HG02840 (cell line): ENCODE data around the gene ACTL10.

ENCODE experiments used
- ATAC-seq: cut with Tn5 transposase; IDR thresholded peaks from one replicate; pipeline ENCODE4 v1.9.1; 2021; ENCODE audit warnings: mild to moderate bottlenecking, moderate library complexity, moderate number of reproducible peaks; ENCODE audit not compliant: unreplicated experiment, low FRiP score

The ACTL10 gene

GRCh38 chr20:33648396-33649004, 18.2 kb upstream of the ACTL10 start:
- ATAC-seq, result no peak

- no peak for ATAC-seq
Observed at GRCh38 chr20:33649201-33649681, 17.5 kb upstream of the ACTL10 start.

- ATAC-seq, result no peak
Observed at GRCh38 chr20:33650111-33650752, 16.5 kb upstream of the ACTL10 start.

GRCh38 chr20:33650753-33651561, 15.8 kb upstream of the ACTL10 start:
- no peak for ATAC-seq

- no peak for ATAC-seq
Observed at GRCh38 chr20:33651562-33652048, 15.1 kb upstream of the ACTL10 start.

- no peak for ATAC-seq
Observed at GRCh38 chr20:33653218-33653899, 13.4 kb upstream of the ACTL10 start.

GRCh38 chr20:33653900-33654596, 12.7 kb upstream of the ACTL10 start:
- no peak for ATAC-seq

GRCh38 chr20:33654680-33655161, 12.0 kb upstream of the ACTL10 start:
- ATAC-seq, result no peak

GRCh38 chr20:33655164-33655563, 11.6 kb upstream of the ACTL10 start:
- no peak for ATAC-seq

GRCh38 chr20:33656010-33656782, 10.5 kb upstream of the ACTL10 start:
- no peak for ATAC-seq

- no peak for ATAC-seq
Observed at GRCh38 chr20:33656783-33657703, 9.7 kb upstream of the ACTL10 start.

- no peak for ATAC-seq
Observed at GRCh38 chr20:33657704-33658095, 9.0 kb upstream of the ACTL10 start.

GRCh38 chr20:33658510-33658909, 8.2 kb upstream of the ACTL10 start:
- no peak for ATAC-seq

- ATAC-seq, result no peak
Observed at GRCh38 chr20:33658929-33659328, 7.8 kb upstream of the ACTL10 start.

- no peak for ATAC-seq
Observed at GRCh38 chr20:33659341-33660034, 7.3 kb upstream of the ACTL10 start.

GRCh38 chr20:33660035-33660684, 6.6 kb upstream of the ACTL10 start:
- no peak for ATAC-seq

- ATAC-seq, result no peak
Observed at GRCh38 chr20:33660685-33661058, 6.1 kb upstream of the ACTL10 start.
